Liver (tissue), 9 donors: Measurements from ENCODE around the gene SLC26A4. TPM values are rescaled to one million over a fixed set of nuclear protein-coding genes. Genes with fewer than 3 reads are reported as not detected.

Experiments
- DNase-seq: peaks from one replicate; pipeline ENCODE4 v3.0.0-alpha.2; 2017; ENCODE audit warnings: low spot score
- H3K27ac ChIP-seq, 2 donors: one replicate each; pipeline ENCODE4 v1.7.0; 2013; ENCODE audit warnings: inconsistent platforms in 2 of 2, low read length in 2 of 2, control low read depth in 1 of 2, low read depth in 1 of 2, mild to moderate bottlenecking in 1 of 2
- H3K27me3 ChIP-seq, 4 donors: one replicate each; pipeline versions ENCODE4 v1.6.1 to v1.7.0; 2013; ENCODE audit warnings: low read length in 3 of 4, inconsistent platforms in 1 of 4, mild to moderate bottlenecking in 1 of 4, moderate library complexity in 1 of 4; ENCODE audit not compliant: control insufficient read depth in 4 of 4, insufficient read depth in 4 of 4
- H3K36me3 ChIP-seq, 4 donors: one replicate each; pipeline versions ENCODE4 v1.6.1 to v1.7.0; 2013; ENCODE audit warnings: low read length in 3 of 4, mild to moderate bottlenecking in 3 of 4, low read depth in 1 of 4, moderate library complexity in 1 of 4; ENCODE audit not compliant: control insufficient read depth in 4 of 4, insufficient read depth in 3 of 4
- H3K4me1 ChIP-seq, 4 donors: one replicate each; pipeline versions ENCODE4 v1.6.1 to v1.7.0; 2013; ENCODE audit warnings: low read length in 3 of 4, mild to moderate bottlenecking in 3 of 4, moderate library complexity in 1 of 4; ENCODE audit not compliant: control insufficient read depth in 4 of 4, insufficient read depth in 4 of 4
- H3K4me3 ChIP-seq, 3 donors: one replicate each; pipeline versions ENCODE4 v1.6.1 to v1.7.0; 2013; ENCODE audit warnings: low read length in 3 of 3, control low read depth in 1 of 3, low read depth in 1 of 3, mild to moderate bottlenecking in 1 of 3
- H3K9ac ChIP-seq, 2 donors: one replicate each; pipeline ENCODE4 v1.7.0; 2013; ENCODE audit warnings: low read length in 2 of 2, mild to moderate bottlenecking in 2 of 2, moderate library complexity in 2 of 2, control low read depth in 1 of 2, low read depth in 1 of 2
- H3K9me3 ChIP-seq, 4 donors: one replicate each; pipeline versions ENCODE4 v1.6.1 to v1.7.0; 2013; ENCODE audit warnings: low read length in 3 of 4; ENCODE audit not compliant: control insufficient read depth in 4 of 4
- EGR1 ChIP-seq, 2 donors: IDR thresholded peaks; 2 replicates each; pipeline ENCODE4 v1.6.1; 2016 to 2018; ENCODE audit warnings: antibody characterized with exemption in 2 of 2, low read depth in 2 of 2
- FOXA1 ChIP-seq: IDR thresholded peaks from 2 replicates; pipeline ENCODE4 v1.6.1; 2016; ENCODE audit warnings: antibody characterized with exemption
- FOXA2 ChIP-seq: IDR thresholded peaks from 2 replicates; pipeline ENCODE4 v1.6.1; 2016; ENCODE audit warnings: antibody characterized with exemption
- GABPA ChIP-seq, 2 donors: IDR thresholded peaks in 1 of 2; conservative IDR thresholded peaks in 1 of 2; 2 replicates each; pipeline ENCODE4 v1.6.1; 2016; ENCODE audit warnings: antibody characterized with exemption in 2 of 2, mild to moderate bottlenecking in 1 of 2, moderate library complexity in 1 of 2
- HNF4A ChIP-seq, 2 donors: conservative IDR thresholded peaks; 2 replicates each; pipeline ENCODE4 v1.6.1; 2016; ENCODE audit warnings: antibody characterized with exemption in 2 of 2, mild to moderate bottlenecking in 2 of 2
- HNF4G ChIP-seq: IDR thresholded peaks from 2 replicates; pipeline ENCODE4 v1.6.1; 2016; ENCODE audit warnings: antibody characterized with exemption
- JUND ChIP-seq, 2 donors: IDR thresholded peaks; 2 replicates each; pipeline ENCODE4 v1.6.1; 2016; ENCODE audit warnings: antibody characterized with exemption in 2 of 2
- NR2F2 ChIP-seq: IDR thresholded peaks from 2 replicates; pipeline ENCODE4 v1.6.1; 2016; ENCODE audit warnings: antibody characterized with exemption
- RAD21 ChIP-seq, 2 donors: IDR thresholded peaks; 2 replicates each; pipeline ENCODE4 v1.6.1; 2016; ENCODE audit warnings: antibody characterized with exemption in 2 of 2, mild to moderate bottlenecking in 2 of 2
- RXRA ChIP-seq, 2 donors: IDR thresholded peaks; 2 replicates each; pipeline ENCODE4 v1.6.1; 2017 to 2018; ENCODE audit warnings: antibody characterized with exemption in 2 of 2, mild to moderate bottlenecking in 1 of 2
- SP1 ChIP-seq: IDR thresholded peaks from 2 replicates; pipeline ENCODE4 v1.6.1; 2018; ENCODE audit warnings: antibody characterized with exemption, mild to moderate bottlenecking
- TAF1 ChIP-seq: conservative IDR thresholded peaks from 2 replicates; pipeline ENCODE4 v1.6.1; 2016; ENCODE audit warnings: antibody characterized with exemption, mild to moderate bottlenecking
- YY1 ChIP-seq: IDR thresholded peaks from 2 replicates; pipeline ENCODE4 v1.6.1; 2016; ENCODE audit warnings: antibody characterized with exemption, mild to moderate bottlenecking
- WGBS: extraction: QIAGEN DNeasy Blood & Tissue Kit; methylation state at CpG from one replicate; pipeline ENCODE4 v1.1.7; 2013; 5-methylcytosine and 5-hydroxymethylcytosine counted together
- polyA plus RNA-seq, 2 donors: library from polyadenylated mRNA; stranded (reverse) in 1 of 2; unstranded in 1 of 2; fragments of 200-250 nt in 1 of 2; fragments of >200 nt in 1 of 2; fragmentation: Nextera tagmentation in 1 of 2; extraction: Ambion mirVana in 1 of 2; gene quantifications; one replicate each; pipeline versions ENCODE4 v1.2.1 to v1.2.3, GENCODE V29; 2013 to 2015
- total RNA-seq, 2 donors: library from RNA; depleted of rRNA; stranded (reverse); fragments of >200 nt; gene quantifications; one replicate each; pipeline ENCODE4 v1.2.3, GENCODE V29; 2014
- TF ChIP-seq, protein P1 (sequence below): IDR thresholded peaks from 2 replicates; pipeline ENCODE4 v1.6.1; 2016; ENCODE audit warnings: antibody characterized with exemption, mild to moderate bottlenecking
- TF ChIP-seq, protein P2 (sequence below): IDR thresholded peaks from 2 replicates; pipeline ENCODE4 v1.6.1; 2016; ENCODE audit warnings: antibody characterized with exemption
- TF ChIP-seq, protein P3 (sequence below): IDR thresholded peaks from 2 replicates; pipeline ENCODE4 v1.6.1; 2016; ENCODE audit warnings: antibody characterized with exemption
- TF ChIP-seq, protein P4 (sequence below): fragments of 150-350 bp; IDR thresholded peaks from 2 replicates; pipeline ENCODE4 v1.5.1; 2017; ENCODE audit warnings: improper control_type of control experiment, low read depth, low read length; ENCODE audit not compliant: missing input control
- TF ChIP-seq, protein P5 (sequence below): IDR thresholded peaks from 2 replicates; pipeline ENCODE4 v1.6.1; 2016; ENCODE audit warnings: antibody characterized with exemption
- donor health status: healthy.
- donor health status: healthy.
- donor health status: healthy.
- donor health status: healthy.
- donor health status: healthy.

Gene SLC26A4
- total and polyA plus RNA-seq, 4 donors = 0.08 to 0.25 (median 0.19) TPM; not detected in 1

DNA sequence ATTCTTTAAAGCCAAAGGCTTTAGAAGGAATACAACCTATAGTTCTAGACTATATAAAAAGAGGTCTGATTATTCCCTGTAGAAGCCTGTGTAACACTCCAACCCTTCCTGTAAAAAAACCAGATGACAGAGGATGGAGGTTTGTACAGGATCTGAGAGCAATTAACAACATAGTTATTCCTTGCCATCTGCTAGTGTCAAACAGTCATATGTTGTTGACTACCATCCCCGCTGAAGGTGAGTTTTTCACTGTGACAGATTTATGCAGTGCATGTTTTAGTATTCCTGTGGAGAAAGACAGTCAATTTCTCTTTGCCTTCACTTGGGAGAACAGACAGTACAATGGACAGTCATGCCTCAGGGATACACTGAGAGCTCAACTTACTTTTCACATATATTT lies 19.0 kb upstream of the SLC26A4 start:
- TF ChIP-seq NR2F2 (no peak), GABPA (IDR thresholded peaks at IDR 0.05 in 1 of 2, conservative IDR thresholded peaks at IDR 0.05 in 1 of 2) (no peak), FOXA2 (no peak), FOXA1 (no peak), JUND (IDR thresholded peaks at IDR 0.05) (no peak), RAD21 (IDR thresholded peaks at IDR 0.05) (no peak), HNF4G (no peak), YY1 (no peak), TAF1 (no peak), EGR1 (IDR thresholded peaks at IDR 0.05; ENCODE audit: low read depth in 2 of 2) (no peak), HNF4A (conservative IDR thresholded peaks at IDR 0.05) (no peak), SP1 (no peak), RXRA (IDR thresholded peaks at IDR 0.05) (no peak)
- TF ChIP-seq, protein P1, sequence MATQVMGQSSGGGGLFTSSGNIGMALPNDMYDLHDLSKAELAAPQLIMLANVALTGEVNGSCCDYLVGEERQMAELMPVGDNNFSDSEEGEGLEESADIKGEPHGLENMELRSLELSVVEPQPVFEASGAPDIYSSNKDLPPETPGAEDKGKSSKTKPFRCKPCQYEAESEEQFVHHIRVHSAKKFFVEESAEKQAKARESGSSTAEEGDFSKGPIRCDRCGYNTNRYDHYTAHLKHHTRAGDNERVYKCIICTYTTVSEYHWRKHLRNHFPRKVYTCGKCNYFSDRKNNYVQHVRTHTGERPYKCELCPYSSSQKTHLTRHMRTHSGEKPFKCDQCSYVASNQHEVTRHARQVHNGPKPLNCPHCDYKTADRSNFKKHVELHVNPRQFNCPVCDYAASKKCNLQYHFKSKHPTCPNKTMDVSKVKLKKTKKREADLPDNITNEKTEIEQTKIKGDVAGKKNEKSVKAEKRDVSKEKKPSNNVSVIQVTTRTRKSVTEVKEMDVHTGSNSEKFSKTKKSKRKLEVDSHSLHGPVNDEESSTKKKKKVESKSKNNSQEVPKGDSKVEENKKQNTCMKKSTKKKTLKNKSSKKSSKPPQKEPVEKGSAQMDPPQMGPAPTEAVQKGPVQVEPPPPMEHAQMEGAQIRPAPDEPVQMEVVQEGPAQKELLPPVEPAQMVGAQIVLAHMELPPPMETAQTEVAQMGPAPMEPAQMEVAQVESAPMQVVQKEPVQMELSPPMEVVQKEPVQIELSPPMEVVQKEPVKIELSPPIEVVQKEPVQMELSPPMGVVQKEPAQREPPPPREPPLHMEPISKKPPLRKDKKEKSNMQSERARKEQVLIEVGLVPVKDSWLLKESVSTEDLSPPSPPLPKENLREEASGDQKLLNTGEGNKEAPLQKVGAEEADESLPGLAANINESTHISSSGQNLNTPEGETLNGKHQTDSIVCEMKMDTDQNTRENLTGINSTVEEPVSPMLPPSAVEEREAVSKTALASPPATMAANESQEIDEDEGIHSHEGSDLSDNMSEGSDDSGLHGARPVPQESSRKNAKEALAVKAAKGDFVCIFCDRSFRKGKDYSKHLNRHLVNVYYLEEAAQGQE = no peak
- TF ChIP-seq, protein P2, sequence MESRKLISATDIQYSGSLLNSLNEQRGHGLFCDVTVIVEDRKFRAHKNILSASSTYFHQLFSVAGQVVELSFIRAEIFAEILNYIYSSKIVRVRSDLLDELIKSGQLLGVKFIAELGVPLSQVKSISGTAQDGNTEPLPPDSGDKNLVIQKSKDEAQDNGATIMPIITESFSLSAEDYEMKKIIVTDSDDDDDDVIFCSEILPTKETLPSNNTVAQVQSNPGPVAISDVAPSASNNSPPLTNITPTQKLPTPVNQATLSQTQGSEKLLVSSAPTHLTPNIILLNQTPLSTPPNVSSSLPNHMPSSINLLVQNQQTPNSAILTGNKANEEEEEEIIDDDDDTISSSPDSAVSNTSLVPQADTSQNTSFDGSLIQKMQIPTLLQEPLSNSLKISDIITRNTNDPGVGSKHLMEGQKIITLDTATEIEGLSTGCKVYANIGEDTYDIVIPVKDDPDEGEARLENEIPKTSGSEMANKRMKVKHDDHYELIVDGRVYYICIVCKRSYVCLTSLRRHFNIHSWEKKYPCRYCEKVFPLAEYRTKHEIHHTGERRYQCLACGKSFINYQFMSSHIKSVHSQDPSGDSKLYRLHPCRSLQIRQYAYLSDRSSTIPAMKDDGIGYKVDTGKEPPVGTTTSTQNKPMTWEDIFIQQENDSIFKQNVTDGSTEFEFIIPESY = no peak
- TF ChIP-seq, protein P3, sequence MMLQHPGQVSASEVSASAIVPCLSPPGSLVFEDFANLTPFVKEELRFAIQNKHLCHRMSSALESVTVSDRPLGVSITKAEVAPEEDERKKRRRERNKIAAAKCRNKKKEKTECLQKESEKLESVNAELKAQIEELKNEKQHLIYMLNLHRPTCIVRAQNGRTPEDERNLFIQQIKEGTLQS = no peak
- TF ChIP-seq, protein P4, sequence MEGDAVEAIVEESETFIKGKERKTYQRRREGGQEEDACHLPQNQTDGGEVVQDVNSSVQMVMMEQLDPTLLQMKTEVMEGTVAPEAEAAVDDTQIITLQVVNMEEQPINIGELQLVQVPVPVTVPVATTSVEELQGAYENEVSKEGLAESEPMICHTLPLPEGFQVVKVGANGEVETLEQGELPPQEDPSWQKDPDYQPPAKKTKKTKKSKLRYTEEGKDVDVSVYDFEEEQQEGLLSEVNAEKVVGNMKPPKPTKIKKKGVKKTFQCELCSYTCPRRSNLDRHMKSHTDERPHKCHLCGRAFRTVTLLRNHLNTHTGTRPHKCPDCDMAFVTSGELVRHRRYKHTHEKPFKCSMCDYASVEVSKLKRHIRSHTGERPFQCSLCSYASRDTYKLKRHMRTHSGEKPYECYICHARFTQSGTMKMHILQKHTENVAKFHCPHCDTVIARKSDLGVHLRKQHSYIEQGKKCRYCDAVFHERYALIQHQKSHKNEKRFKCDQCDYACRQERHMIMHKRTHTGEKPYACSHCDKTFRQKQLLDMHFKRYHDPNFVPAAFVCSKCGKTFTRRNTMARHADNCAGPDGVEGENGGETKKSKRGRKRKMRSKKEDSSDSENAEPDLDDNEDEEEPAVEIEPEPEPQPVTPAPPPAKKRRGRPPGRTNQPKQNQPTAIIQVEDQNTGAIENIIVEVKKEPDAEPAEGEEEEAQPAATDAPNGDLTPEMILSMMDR = no peak
- TF ChIP-seq, protein P5, sequence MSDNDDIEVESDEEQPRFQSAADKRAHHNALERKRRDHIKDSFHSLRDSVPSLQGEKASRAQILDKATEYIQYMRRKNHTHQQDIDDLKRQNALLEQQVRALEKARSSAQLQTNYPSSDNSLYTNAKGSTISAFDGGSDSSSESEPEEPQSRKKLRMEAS = no peak
- H3K9ac ChIP-seq = no peak overlapping the region
- H3K36me3 ChIP-seq = no peaks in the 10 kb centered on the region
- no peak overlapping the region for H3K27ac ChIP-seq
- H3K4me1 ChIP-seq = no peaks in the 10 kb centered on the region
- no peak for DNase-seq
- 90% methylated on average over 1 of the region's 1 CpG for WGBS
- H3K9me3 ChIP-seq = peaks cover 0 to 2% (median 0%) of the 10 kb centered on the region in 4 donors
- no peak overlapping the region for H3K4me3 ChIP-seq
- H3K27me3 ChIP-seq = no peaks in the 10 kb centered on the region

DNA sequence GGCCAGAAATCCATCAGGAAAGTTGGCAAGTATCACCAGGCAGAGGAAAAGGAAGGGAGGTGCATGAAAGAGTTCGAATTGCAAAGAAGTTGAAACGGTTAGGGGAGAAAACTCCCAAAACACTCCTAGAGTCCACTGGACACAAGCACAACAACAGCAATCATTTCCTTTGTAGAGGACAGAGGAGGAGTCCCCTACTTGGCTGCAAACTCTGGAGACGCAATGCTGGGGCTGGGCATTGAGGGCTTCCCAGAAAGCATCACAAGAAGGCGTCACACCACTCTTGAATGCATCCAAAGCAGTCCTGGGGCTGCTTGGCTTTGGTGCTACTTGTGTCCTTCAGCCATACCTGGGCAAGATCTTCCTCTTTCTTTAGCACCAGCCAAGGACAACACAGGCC lies 18.1 kb upstream of the SLC26A4 start:
- peaks cover 0 to 2% (median 0%) of the 10 kb centered on the region in 4 donors for H3K9me3 ChIP-seq
- H3K4me3 ChIP-seq = no peak overlapping the region
- H3K9ac ChIP-seq = no peak overlapping the region
- H3K27ac ChIP-seq = no peak overlapping the region
- H3K36me3 ChIP-seq = no peaks in the 10 kb centered on the region
- no peaks in the 10 kb centered on the region for H3K27me3 ChIP-seq
- TF ChIP-seq YY1 (no peak), RAD21 (IDR thresholded peaks at IDR 0.05) (no peak), EGR1 (IDR thresholded peaks at IDR 0.05; ENCODE audit: low read depth in 2 of 2) (no peak), SP1 (no peak), HNF4A (conservative IDR thresholded peaks at IDR 0.05) (no peak), HNF4G (no peak), FOXA1 (no peak), GABPA (IDR thresholded peaks at IDR 0.05 in 1 of 2, conservative IDR thresholded peaks at IDR 0.05 in 1 of 2) (no peak), NR2F2 (no peak), TAF1 (no peak), JUND (IDR thresholded peaks at IDR 0.05) (no peak), FOXA2 (no peak)
- TF ChIP-seq, protein P4 = no peak
- TF ChIP-seq, protein P5 = no peak
- H3K4me1 ChIP-seq = no peaks in the 10 kb centered on the region
- WGBS = 79% methylated on average over 4 of the region's 4 CpGs
- no peak for DNase-seq
